GM12878 (cell line): ENCODE results near the gene TNNT1. TPM values are rescaled to one million over a fixed set of nuclear protein-coding genes. Genes with fewer than 3 reads are reported as not detected.
A peak's percentile ranks its signal among the peaks of the same experiment; 100 is the strongest.

ENCODE experiments used
- ATAC-seq: fragments of 200-7000 bp; cut with Tn5 transposase; 3 replicates; pipeline ENCODE4 v1.9.1; 2020; ENCODE audit warnings: mild to moderate bottlenecking, moderate library complexity
- BruUV-seq: library from RNA; stranded (reverse); fragments of 400-500 nt; replicated peaks from 2 replicates; lab custom pipeline; 2021; lab: Mats Ljungman, UMichigan
- CTCF ChIA-PET: fragments of 300-600 bp; sonication (Branson Sonifier 250); formaldehyde crosslinking; extraction: SDS; loops from one replicate; lab custom pipeline; 2021; ENCODE audit warnings: inconsistent platforms; lab: Yijun Ruan, JAX
- POLR2A ChIA-PET: fragments of 350-600 bp; formaldehyde crosslinking; extraction: SDS; loops from one replicate; lab custom pipeline; 2021; ENCODE audit warnings: inconsistent platforms; lab: Charles Lee
- RAD21 ChIA-PET: fragments of 300-600 bp; sonication (Branson Sonifier 250); formaldehyde crosslinking; loops from one replicate; lab custom pipeline; 2023; ENCODE audit warnings: antibody characterized with exemption; ENCODE audit not compliant: unreplicated experiment; lab: Charles Lee
- SMC1A ChIA-PET: fragments of 300-600 bp; sonication (Branson Sonifier 250); formaldehyde crosslinking; loops from one replicate; lab custom pipeline; 2023; ENCODE audit not compliant: unreplicated experiment, uncharacterized antibody; lab: Charles Lee
- DNase-seq: peaks from one replicate; pipeline ENCODE4 v3.0.0-alpha.2; 2011; ENCODE audit warnings: low read depth, low spot score
- FAIRE-seq: peaks from 3 replicates; lab custom pipeline; 2011; peaks lifted over from hg19 to GRCh38; lab: Jason Lieb, UNC
- H2AFZ ChIP-seq: 2 replicates; pipeline ENCODE4 v1.6.0; 2011; ENCODE audit warnings: low read depth, low read length, control low read depth; ENCODE audit not compliant: control insufficient read depth
- H3K27ac ChIP-seq: 2 replicates; pipeline ENCODE4 v1.5.1; 2011; ENCODE audit warnings: control low read depth; ENCODE audit not compliant: control insufficient read depth, insufficient read depth
- H3K27me3 ChIP-seq, 2 experiments: replicated peaks in 1 of 2; 2 replicates each; pipeline versions ENCODE4 v1.6.0 to v1.6.1; 2011; ENCODE audit warnings: low read length in 1 of 2; ENCODE audit not compliant: control insufficient read depth in 2 of 2, insufficient read depth in 2 of 2
- H3K36me3 ChIP-seq, 2 experiments: 2 replicates each; pipeline ENCODE4 v1.5.1; 2011; ENCODE audit warnings: low read length in 1 of 2; ENCODE audit not compliant: control insufficient read depth in 2 of 2, insufficient read depth in 2 of 2
- H3K4me1 ChIP-seq: 2 replicates; pipeline ENCODE4 v1.6.1; 2011; ENCODE audit warnings: mild to moderate bottlenecking, low read length, moderate library complexity, mixed read lengths; ENCODE audit not compliant: control insufficient read depth, insufficient read depth
- H3K4me2 ChIP-seq: 2 replicates; pipeline ENCODE4 v1.6.0; 2011; ENCODE audit warnings: control low read depth; ENCODE audit not compliant: control insufficient read depth, insufficient read depth
- H3K4me3 ChIP-seq: fragments of 200-600 bp; sonication (generic); 2 replicates; pipeline ENCODE4 v1.5.1; 2016
- H3K79me2 ChIP-seq: 2 replicates; pipeline ENCODE4 v1.6.0; 2011; ENCODE audit warnings: low read length; ENCODE audit not compliant: control insufficient read depth, insufficient read depth
- H3K9ac ChIP-seq: 2 replicates; pipeline ENCODE4 v1.8.0; 2011; ENCODE audit warnings: low read length, control low read depth, mixed read lengths; ENCODE audit not compliant: control insufficient read depth, insufficient read depth
- H3K9me3 ChIP-seq: replicated peaks from 3 replicates; pipeline ENCODE4 v1.5.1; 2011; ENCODE audit warnings: mild to moderate bottlenecking, low read length; ENCODE audit not compliant: control insufficient read depth, insufficient read depth
- H4K20me1 ChIP-seq: 2 replicates; pipeline ENCODE4 v1.6.0; 2011; ENCODE audit not compliant: control insufficient read depth, insufficient read depth
- ASH2L ChIP-seq: fragments of 300-600, 200-600 bp; sonication (generic); IDR thresholded peaks from 2 replicates; pipeline ENCODE4 v1.6.1; 2017; ENCODE audit warnings: low read depth, mild to moderate bottlenecking, borderline replicate concordance
- CBX5 ChIP-seq: sonication (generic); IDR thresholded peaks from 2 replicates; pipeline ENCODE4 v1.6.1; 2016; ENCODE audit warnings: low read depth, moderate library complexity, mild to moderate bottlenecking, inconsistent platforms
- CREB1 ChIP-seq: IDR thresholded peaks from 2 replicates; pipeline ENCODE4 v1.6.1; 2012; ENCODE audit warnings: low read depth, mild to moderate bottlenecking, inconsistent platforms
- HCFC1 ChIP-seq: fragments of 150-350 bp; IDR thresholded peaks from 2 replicates; pipeline ENCODE4 v1.6.1; 2014; ENCODE audit warnings: low read length
- JUND ChIP-seq: IDR thresholded peaks from 2 replicates; pipeline ENCODE4 v1.6.1; 2012; ENCODE audit warnings: low read depth, mild to moderate bottlenecking, low read length, improper control_type of control experiment, moderate library complexity
- NFXL1 ChIP-seq: fragments of 450-650 bp; IDR thresholded peaks from 2 replicates; pipeline ENCODE4 v1.6.1; 2017; ENCODE audit warnings: antibody characterized with exemption, mild to moderate bottlenecking, borderline replicate concordance
- NR2F1 ChIP-seq: fragments of 450-650 bp; conservative IDR thresholded peaks from 2 replicates; pipeline ENCODE4 v1.6.1; 2017; ENCODE audit warnings: mild to moderate bottlenecking
- PBX3 ChIP-seq: IDR thresholded peaks from 2 replicates; pipeline ENCODE4 v1.6.1; 2011; ENCODE audit warnings: mild to moderate bottlenecking, low read depth, low read length, moderate library complexity; ENCODE audit not compliant: insufficient replicate concordance
- SIX5 ChIP-seq: IDR thresholded peaks from 2 replicates; pipeline ENCODE4 v1.6.1; 2011; ENCODE audit warnings: mild to moderate bottlenecking, low read depth, low read length, moderate library complexity; ENCODE audit not compliant: severe bottlenecking
- STAT3 ChIP-seq: IDR thresholded peaks from 2 replicates; pipeline ENCODE4 v1.6.1; 2011; ENCODE audit warnings: low read depth, low read length, improper control_type of control experiment
- YY1 ChIP-seq: IDR thresholded peaks from 2 replicates; pipeline ENCODE4 v1.6.1; 2011; ENCODE audit warnings: low read depth, mild to moderate bottlenecking, low read length
- ZNF207 ChIP-seq: fragments of 450-650 bp; IDR thresholded peaks from 2 replicates; pipeline ENCODE4 v1.6.1; 2014; ENCODE audit warnings: antibody characterized with exemption, mild to moderate bottlenecking, borderline replicate concordance
- WGBS: methylation state at CpG from one replicate; pipeline ENCODE4 v1.1.6; 2016; ENCODE audit warnings: low lambda C conversion rate; ENCODE audit not compliant: insufficient replicate concordance, insufficient coverage; ENCODE audit errors: missing lambda C conversion rate; 5-methylcytosine and 5-hydroxymethylcytosine counted together
- in situ Hi-C: fragments of 300-500 bp; cut with MboI; formaldehyde crosslinking; loops from 9 replicates; pipeline ENCODE4 v1.14.3; 2018; ENCODE audit warnings: mixed read lengths
- intact Hi-C: fragments of 100-400 bp; cut with micrococcal nuclease; formaldehyde crosslinking; loops from one replicate; pipeline ENCODE4 v1.14.2; 2022; ENCODE audit not compliant: unreplicated experiment
- polyA plus RNA-seq, 11 experiments: library from polyadenylated mRNA; depleted of rRNA in 4 of 11; unstranded in 6 of 11; stranded (reverse) in 5 of 11; fragments of >200 nt; fragmentation: Nextera tagmentation in 4 of 11; fragmentation: Illumina TruSeq in 1 of 11; extraction: Ambion mirVana in 4 of 11; extraction: Trizol in 1 of 11; gene quantifications; 1 replicate in 1 of 11; 2 replicates in 10 of 11; pipeline versions ENCODE4 v1.2.1 to v1.2.3, GENCODE V29; 2011 to 2016; ENCODE audit warnings: inconsistent platforms in 2 of 11, missing spikeins in 2 of 11, low read depth in 1 of 11
- total RNA-seq, 4 experiments: library from RNA; depleted of rRNA in 3 of 4; stranded (reverse); fragments of >200 nt in 3 of 4; fragmentation: Illumina TruSeq in 1 of 4; extraction: Trizol in 1 of 4; gene quantifications; 2 replicates each; pipeline versions ENCODE4 v1.2.1 to v1.2.3, GENCODE V29; 2013 to 2021

Gene TNNT1
- total and polyA plus RNA-seq, 10 of the 15 experiments (the other 5 are each of a cell fraction or from before 2014, with no cell fraction given) = 0.26 to 0.62 (median 0.37) TPM; not detected in 7

GRCh38 chr19:55197528-55197927 is 48.5 kb upstream of the TNNT1 start (continued):
- no peak for TF ChIP-seq ZNF207
- peak; percentile 77 for TF ChIP-seq CREB1
- 0 out of 2 replicates have a peak, but pooled peaks have one; percentile 32 for TF ChIP-seq YY1
- no peak for TF ChIP-seq CBX5
- no peak for TF ChIP-seq STAT3
- TF ChIP-seq NR2F1 = no peak
- TF ChIP-seq NFXL1 = no peak
- no peak for TF ChIP-seq PBX3
- TF ChIP-seq JUND = no peak
- TF ChIP-seq, all 136 proteins: peak for 6

- TF ChIP-seq CREB1 (peak; percentile 38; the same call in 1 of the 2 replicates), HCFC1 (peak; percentile 55), YY1 (peak; percentile 41; the same call in 1 of the 2 replicates), SIX5 (peak; percentile 71), ASH2L (no peak)
- ATAC-seq = no peak
- in situ Hi-C loops = no loop called here
These were observed 47.8 kb upstream of the TNNT1 start for GRCh38 chr19:55196803-55197202.

More at GRCh38 chr19:55196803-55197202, 47.8 kb upstream of the TNNT1 start:
- no peak overlapping the region for H3K4me3 ChIP-seq
- H4K20me1 ChIP-seq = no peaks in the 10 kb centered on the region
- no peaks in the 10 kb centered on the region for H3K36me3 ChIP-seq
- FAIRE-seq (no peak), DNase-seq (no peak)
- no peak overlapping the region for H3K4me2 ChIP-seq
- no peaks in the 10 kb centered on the region for H3K9me3 ChIP-seq
- 51% methylated on average over 10 of the region's 10 CpGs for WGBS
- intact Hi-C loops = no loop called here
- no peak overlapping the region for H2AFZ ChIP-seq
- no TSS peak for BruUV-seq
- H3K27ac ChIP-seq = no peak overlapping the region
- H3K4me1 ChIP-seq = no peaks in the 10 kb centered on the region
- SMC1A ChIA-PET = no interaction called here
- H3K27me3 ChIP-seq = no peaks in the 10 kb centered on the region; a peak in 1 of 4 replicates
- H3K79me2 ChIP-seq = no peaks in the 10 kb centered on the region
- no peak overlapping the region for H3K9ac ChIP-seq
- POLR2A ChIA-PET = no interaction called here
- RAD21 ChIA-PET = no interaction called here
- CTCF ChIA-PET = no interaction called here
